OCI-LY3 (cell line): Measurements from ENCODE around the gene SRSF4.
"Not testable (repeated sequence)": the region's sequence is repeated elsewhere in the genome, so short reads cannot be mapped to it uniquely, and the experiment has no call there.

Source experiments
- EZH2phosphoT487 ChIP-seq: fragments of 200-600 bp; shearing (Covaris generic); IDR thresholded peaks from 2 replicates; pipeline ENCODE4 v1.6.1; 2018; ENCODE audit warnings: antibody characterized with exemption, mixed run types, low read depth
- TF ChIP-seq, protein P1 (sequence below): fragments of 200-600, 300-600 bp; sonication (generic); IDR thresholded peaks from 2 replicates; pipeline ENCODE4 v1.5.1; 2014; ENCODE audit warnings: antibody characterized with exemption, low read length, low read depth

DNA sequence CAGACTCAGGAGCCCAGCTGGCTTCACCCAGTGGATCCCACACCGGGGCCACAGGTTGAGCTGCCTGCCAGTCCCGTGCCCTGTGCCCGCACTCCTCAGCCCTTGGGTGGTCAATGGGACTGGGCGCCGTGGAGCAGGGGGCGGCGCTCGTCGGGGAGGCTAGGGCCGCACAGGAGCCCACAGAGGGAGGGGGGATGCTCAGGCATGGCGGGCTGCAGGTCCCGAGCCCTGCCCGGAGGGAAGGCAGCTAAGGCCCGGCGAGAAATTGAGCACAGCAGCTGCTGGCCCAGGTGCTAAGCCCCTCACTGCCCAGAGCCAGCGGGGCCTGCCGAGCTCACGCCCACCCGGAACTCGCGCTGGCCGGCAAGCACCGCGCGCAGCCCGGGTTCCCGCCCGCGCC, 50.6 kb downstream of the SRSF4 start:
- TF ChIP-seq, protein P1, sequence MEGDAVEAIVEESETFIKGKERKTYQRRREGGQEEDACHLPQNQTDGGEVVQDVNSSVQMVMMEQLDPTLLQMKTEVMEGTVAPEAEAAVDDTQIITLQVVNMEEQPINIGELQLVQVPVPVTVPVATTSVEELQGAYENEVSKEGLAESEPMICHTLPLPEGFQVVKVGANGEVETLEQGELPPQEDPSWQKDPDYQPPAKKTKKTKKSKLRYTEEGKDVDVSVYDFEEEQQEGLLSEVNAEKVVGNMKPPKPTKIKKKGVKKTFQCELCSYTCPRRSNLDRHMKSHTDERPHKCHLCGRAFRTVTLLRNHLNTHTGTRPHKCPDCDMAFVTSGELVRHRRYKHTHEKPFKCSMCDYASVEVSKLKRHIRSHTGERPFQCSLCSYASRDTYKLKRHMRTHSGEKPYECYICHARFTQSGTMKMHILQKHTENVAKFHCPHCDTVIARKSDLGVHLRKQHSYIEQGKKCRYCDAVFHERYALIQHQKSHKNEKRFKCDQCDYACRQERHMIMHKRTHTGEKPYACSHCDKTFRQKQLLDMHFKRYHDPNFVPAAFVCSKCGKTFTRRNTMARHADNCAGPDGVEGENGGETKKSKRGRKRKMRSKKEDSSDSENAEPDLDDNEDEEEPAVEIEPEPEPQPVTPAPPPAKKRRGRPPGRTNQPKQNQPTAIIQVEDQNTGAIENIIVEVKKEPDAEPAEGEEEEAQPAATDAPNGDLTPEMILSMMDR, result not testable (repeated sequence)
- not testable (repeated sequence) for TF ChIP-seq EZH2phosphoT487
